CD4-positive, alpha-beta T cell (primary cell): Measurements from ENCODE around the gene PEX10. TPM values are rescaled to one million over a fixed set of nuclear protein-coding genes. Genes with fewer than 3 reads are reported as not detected.
A peak's percentile ranks its signal among the peaks of the same experiment; 100 is the strongest.

Source experiments
- ATAC-seq: fragments of 200-7000 bp; cut with Tn5 transposase; one replicate; pipeline ENCODE4 v1.10.0; 2022; ENCODE audit warnings: mild to moderate bottlenecking; ENCODE audit not compliant: poor library complexity
- CTCF ChIA-PET: fragments of 350-600 bp; sonication (Branson Sonifier 250); formaldehyde crosslinking; loops from one replicate; lab custom pipeline; 2021; ENCODE audit warnings: antibody characterized with exemption, inconsistent platforms; lab: Charles Lee
- POLR2A ChIA-PET: fragments of 350-600 bp; sonication (Branson Sonifier 250); formaldehyde crosslinking; loops from one replicate; lab custom pipeline; 2021; ENCODE audit warnings: antibody characterized with exemption, inconsistent platforms; lab: Charles Lee
- DNase-seq, 14 experiments: peaks; one replicate each; pipeline ENCODE4 v3.0.0-alpha.2; 2013 to 2020; ENCODE audit warnings: mixed read lengths in 2 of 14
- H3K27ac ChIP-seq, 2 donors: one replicate each; pipeline versions ENCODE4 v1.5.1 to v1.7.0; 2013; ENCODE audit warnings: low read length in 2 of 2, low read depth in 1 of 2, mild to moderate bottlenecking in 1 of 2
- H3K27me3 ChIP-seq, 2 experiments: 1 replicate in 1 of 2; 2 replicates in 1 of 2; pipeline versions ENCODE4 v1.6.1 to v1.7.0; 2013; ENCODE audit warnings: low read length in 2 of 2, control low read depth in 1 of 2, mild to moderate bottlenecking in 1 of 2, moderate library complexity in 1 of 2; ENCODE audit not compliant: insufficient read depth in 2 of 2, control insufficient read depth in 1 of 2
- H3K36me3 ChIP-seq: one replicate; pipeline ENCODE4 v1.6.1; 2013; ENCODE audit warnings: low read length, control low read depth; ENCODE audit not compliant: insufficient read depth
- H3K4me1 ChIP-seq: one replicate; pipeline ENCODE4 v1.6.1; 2013; ENCODE audit warnings: low read length, control low read depth; ENCODE audit not compliant: insufficient read depth
- H3K4me3 ChIP-seq: one replicate; pipeline ENCODE4 v1.5.1; 2013; ENCODE audit warnings: mild to moderate bottlenecking, low read length, moderate library complexity
- H3K9me3 ChIP-seq, 2 experiments: 1 replicate in 1 of 2; 2 replicates in 1 of 2; pipeline versions ENCODE4 v1.6.1 to v1.7.0; 2013; ENCODE audit warnings: low read length in 2 of 2, mild to moderate bottlenecking in 2 of 2, control low read depth in 1 of 2, moderate library complexity in 1 of 2; ENCODE audit not compliant: control insufficient read depth in 1 of 2, insufficient read depth in 1 of 2
- H3K27ac Mint-ChIP-seq: one replicate; pipeline ENCODE4 v1.8.0; 2020; ENCODE audit warnings: mixed read lengths
- H3K27me3 Mint-ChIP-seq: one replicate; pipeline ENCODE4 v1.8.0; 2021; ENCODE audit warnings: mixed read lengths
- H3K36me3 Mint-ChIP-seq: one replicate; pipeline ENCODE4 v1.8.0; 2021; ENCODE audit warnings: low read depth, mixed read lengths
- H3K4me1 Mint-ChIP-seq: one replicate; pipeline ENCODE4 v1.8.0; 2021; ENCODE audit warnings: low read depth, mixed read lengths
- H3K4me3 Mint-ChIP-seq: one replicate; pipeline ENCODE4 v1.8.0; 2020; ENCODE audit warnings: mild to moderate bottlenecking, mixed read lengths
- H3K9me3 Mint-ChIP-seq: one replicate; pipeline ENCODE4 v1.8.0; 2020; ENCODE audit warnings: mixed read lengths
- intact Hi-C, 2 experiments: fragments of 100-400 bp; cut with DNase I in 1 of 2; cut with micrococcal nuclease in 1 of 2; formaldehyde crosslinking; loops; one replicate each; pipeline versions ENCODE4 v1.15.1 to v1.9.0; 2023 to 2025; cut with DNase I, micrococcal nuclease
- total RNA-seq, 174 experiments: library from RNA in 2 of 174; stranded (reverse) in 2 of 174; gene quantifications; one replicate each; pipeline ENCODE4 v1.2.3 and lab custom pipeline; 2021 to 2026
- TF ChIP-seq, protein P1 (sequence below): fragments of 200-600 bp; IDR thresholded peaks from one replicate; pipeline ENCODE4 v1.8.0; 2022; ENCODE audit warnings: antibody characterized with exemption, mild to moderate bottlenecking

Gene PEX10
- total RNA-seq, 2 experiments from 2014 or later: 12.0 to 12.5 TPM

DNA sequence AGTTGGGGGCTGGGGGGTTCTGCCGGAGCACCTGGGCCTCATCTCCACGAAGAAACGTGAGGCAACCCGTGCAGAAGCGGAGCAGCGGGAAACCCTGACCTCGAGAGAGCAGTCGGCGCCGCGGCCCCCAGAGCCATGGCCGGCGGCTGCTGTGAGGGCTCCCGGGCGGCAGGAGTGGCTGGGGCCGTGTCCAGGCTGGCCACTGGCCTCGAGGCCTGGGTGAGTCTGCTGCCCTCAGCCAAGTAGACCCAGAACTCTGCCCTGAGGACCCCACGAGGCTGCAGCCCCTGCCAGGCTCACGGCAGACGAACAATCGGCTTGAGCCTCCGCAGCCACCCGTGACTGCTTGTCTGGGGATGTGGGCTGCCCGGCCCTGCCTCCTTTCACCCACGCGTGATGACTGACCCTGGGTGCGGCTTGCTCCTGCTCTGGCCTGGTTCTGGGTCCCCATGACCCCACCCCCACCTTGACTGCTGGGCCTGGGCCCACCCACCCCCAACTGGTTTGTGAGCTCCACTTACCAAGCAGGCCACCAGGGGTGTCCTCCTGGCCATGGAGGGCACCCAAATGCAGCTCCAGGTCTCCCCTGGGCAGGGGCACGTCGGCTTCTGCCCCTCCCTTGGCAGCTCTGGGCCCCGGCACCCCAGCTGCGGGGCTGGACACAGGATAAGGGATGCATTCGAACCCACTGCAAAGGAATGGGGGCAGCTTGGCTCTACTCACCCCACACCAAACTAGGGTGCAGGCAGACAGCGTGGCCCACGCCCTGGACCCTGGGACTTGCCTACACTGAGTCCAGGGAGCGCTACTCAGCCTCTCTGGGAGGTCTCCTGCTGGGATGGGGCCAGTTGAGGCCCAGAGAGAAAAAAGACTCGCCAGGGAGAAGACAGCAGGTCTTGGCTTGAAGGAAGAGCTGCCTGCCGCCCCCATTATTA lies 55.2 kb downstream of the PEX10 start:
- Mint-ChIP-seq H3K36me3 (peaks cover 1% of the 10 kb centered on the region), H3K4me1 (no peaks in the 10 kb centered on the region), H3K27me3 (no peaks in the 10 kb centered on the region), H3K27ac (no peak overlapping the region), H3K9me3 (no peaks in the 10 kb centered on the region), H3K4me3 (no peak overlapping the region)
- Histone ChIP-seq H3K4me1 (no peaks in the 10 kb centered on the region), H3K27me3 (no peaks in the 10 kb centered on the region), H3K9me3 (no peaks in the 10 kb centered on the region), H3K4me3 (no peak overlapping the region), H3K27ac (no peak overlapping the region), H3K36me3 (no peaks in the 10 kb centered on the region)
- TF ChIP-seq, protein P1, sequence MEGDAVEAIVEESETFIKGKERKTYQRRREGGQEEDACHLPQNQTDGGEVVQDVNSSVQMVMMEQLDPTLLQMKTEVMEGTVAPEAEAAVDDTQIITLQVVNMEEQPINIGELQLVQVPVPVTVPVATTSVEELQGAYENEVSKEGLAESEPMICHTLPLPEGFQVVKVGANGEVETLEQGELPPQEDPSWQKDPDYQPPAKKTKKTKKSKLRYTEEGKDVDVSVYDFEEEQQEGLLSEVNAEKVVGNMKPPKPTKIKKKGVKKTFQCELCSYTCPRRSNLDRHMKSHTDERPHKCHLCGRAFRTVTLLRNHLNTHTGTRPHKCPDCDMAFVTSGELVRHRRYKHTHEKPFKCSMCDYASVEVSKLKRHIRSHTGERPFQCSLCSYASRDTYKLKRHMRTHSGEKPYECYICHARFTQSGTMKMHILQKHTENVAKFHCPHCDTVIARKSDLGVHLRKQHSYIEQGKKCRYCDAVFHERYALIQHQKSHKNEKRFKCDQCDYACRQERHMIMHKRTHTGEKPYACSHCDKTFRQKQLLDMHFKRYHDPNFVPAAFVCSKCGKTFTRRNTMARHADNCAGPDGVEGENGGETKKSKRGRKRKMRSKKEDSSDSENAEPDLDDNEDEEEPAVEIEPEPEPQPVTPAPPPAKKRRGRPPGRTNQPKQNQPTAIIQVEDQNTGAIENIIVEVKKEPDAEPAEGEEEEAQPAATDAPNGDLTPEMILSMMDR: no peak
- CTCF ChIA-PET: no interaction called here
- DNase-seq (peak in 1 of 14 experiments; percentile 3), ATAC-seq (no peak)
- POLR2A ChIA-PET: no interaction called here
- intact Hi-C loops: no loop called here

DNA sequence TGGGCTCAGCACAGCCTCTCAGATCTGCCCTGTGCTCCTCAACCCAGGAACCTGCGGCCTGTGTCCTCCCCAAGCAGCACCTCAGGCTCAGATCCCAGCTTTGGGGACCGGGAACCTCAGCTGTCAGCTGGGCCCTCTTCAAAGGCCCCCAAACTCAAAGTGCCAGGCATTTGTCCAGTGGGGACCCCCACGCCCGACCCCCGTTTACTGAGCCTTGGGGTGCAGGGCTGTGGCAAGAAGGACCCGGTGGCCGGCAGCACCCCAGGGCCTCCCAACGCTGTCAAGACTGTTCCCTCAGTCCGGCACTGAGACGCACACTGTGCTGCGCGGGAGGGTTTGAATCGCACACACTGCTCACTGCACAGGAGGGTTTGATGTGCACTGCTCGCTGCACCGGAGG lies 56.0 kb downstream of the PEX10 start:
- Mint-ChIP-seq H3K4me3 (no peak overlapping the region), H3K4me1 (no peaks in the 10 kb centered on the region), H3K36me3 (no peaks in the 10 kb centered on the region), H3K9me3 (no peaks in the 10 kb centered on the region), H3K27ac (no peak overlapping the region), H3K27me3 (no peaks in the 10 kb centered on the region)
- ATAC-seq (no peak), DNase-seq (peak in 1 of 14 experiments; percentile 2)
- Histone ChIP-seq H3K27ac (no peak overlapping the region), H3K4me1 (no peaks in the 10 kb centered on the region), H3K27me3 (no peaks in the 10 kb centered on the region), H3K9me3 (no peaks in the 10 kb centered on the region), H3K36me3 (no peaks in the 10 kb centered on the region), H3K4me3 (no peak overlapping the region)
- CTCF ChIA-PET: no interaction called here
- POLR2A ChIA-PET: no interaction called here
- TF ChIP-seq, protein P1: no peak
- intact Hi-C loops: no loop called here

DNA sequence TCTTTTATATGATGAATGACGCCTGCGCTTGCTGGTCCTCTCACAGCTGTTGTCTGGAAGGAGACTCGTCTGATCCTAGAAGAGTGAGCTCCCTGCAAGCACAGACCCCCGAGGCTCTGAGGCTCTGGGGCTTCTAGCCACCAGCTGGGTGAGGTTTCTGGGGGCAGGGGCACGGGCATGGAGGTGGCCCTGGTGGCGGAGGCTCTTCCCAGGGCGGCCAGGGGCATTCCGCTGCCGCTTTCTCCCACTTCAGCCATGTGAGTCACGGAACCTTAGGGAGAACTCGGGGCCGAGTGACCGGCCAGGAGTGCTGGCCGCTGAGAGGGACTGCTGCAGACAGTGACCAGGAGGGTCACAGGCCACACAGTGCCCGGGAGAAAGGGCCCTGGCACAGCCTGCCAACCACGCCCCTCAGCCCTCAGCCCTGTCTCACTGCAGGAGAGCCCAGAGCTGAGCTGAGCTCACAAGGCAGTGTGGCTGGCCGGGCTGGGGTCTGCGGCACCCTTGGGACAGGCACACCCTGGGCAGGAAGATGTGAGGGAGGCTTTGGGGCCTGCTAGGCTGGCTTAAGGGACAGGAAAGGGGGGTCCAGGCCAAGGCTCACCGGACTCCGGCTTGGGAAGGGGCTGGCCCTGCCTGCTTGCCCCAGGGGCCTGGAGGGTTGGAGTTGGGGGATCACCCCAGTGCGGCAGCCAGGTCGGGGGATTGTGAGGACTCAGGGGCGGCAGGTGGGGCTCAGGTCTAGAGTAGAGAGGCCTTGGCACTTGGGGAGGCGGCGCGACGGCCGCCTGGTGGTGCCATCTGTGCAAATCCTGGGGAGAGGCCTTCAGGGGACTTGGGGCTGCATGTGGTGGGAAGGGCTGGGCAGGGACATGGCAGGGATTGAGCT lies 56.7 kb downstream of the PEX10 start:
- Mint-ChIP-seq H3K4me3 (no peak overlapping the region), H3K9me3 (no peaks in the 10 kb centered on the region), H3K36me3 (no peaks in the 10 kb centered on the region), H3K4me1 (no peaks in the 10 kb centered on the region), H3K27ac (no peak overlapping the region), H3K27me3 (no peaks in the 10 kb centered on the region)
- no peak overlapping the region for H3K4me3 ChIP-seq
- no peak for ATAC-seq
- ChIA-PET POLR2A (no interaction called here), CTCF (no interaction called here)
- intact Hi-C loops: no loop called here
- no peaks in the 10 kb centered on the region for H3K4me1 ChIP-seq
- H3K27me3 ChIP-seq: no peaks in the 10 kb centered on the region
- no peaks in the 10 kb centered on the region for H3K36me3 ChIP-seq
- peak in 1 of 14 experiments; percentile 4 for DNase-seq
- H3K9me3 ChIP-seq: no peaks in the 10 kb centered on the region
- no peak overlapping the region for H3K27ac ChIP-seq
- TF ChIP-seq, protein P1: no peak
